ENCODE data around the gene RASGRF1.

DNA sequence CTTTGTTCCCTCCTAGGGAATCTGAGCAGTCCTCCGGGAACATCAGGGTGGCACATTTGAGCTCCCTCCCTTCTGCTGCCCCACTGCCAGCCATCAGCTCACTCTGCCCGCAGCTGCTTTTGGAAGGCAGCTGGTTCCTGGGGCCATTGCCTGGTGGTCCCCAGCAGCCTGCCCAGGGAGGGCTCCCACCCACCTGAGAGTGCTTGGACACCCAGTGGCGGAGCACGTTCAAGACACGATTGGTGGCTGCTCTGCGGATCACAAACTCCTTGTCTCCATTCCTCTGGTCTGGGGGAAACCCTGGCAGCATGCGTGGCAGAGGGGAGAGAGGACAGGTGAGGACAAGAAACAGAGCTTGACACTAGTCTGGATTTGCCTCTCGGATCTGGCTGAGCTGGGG lies 92.1 kb downstream of the RASGRF1 start:
- TF ChIP-seq, protein P1, sequence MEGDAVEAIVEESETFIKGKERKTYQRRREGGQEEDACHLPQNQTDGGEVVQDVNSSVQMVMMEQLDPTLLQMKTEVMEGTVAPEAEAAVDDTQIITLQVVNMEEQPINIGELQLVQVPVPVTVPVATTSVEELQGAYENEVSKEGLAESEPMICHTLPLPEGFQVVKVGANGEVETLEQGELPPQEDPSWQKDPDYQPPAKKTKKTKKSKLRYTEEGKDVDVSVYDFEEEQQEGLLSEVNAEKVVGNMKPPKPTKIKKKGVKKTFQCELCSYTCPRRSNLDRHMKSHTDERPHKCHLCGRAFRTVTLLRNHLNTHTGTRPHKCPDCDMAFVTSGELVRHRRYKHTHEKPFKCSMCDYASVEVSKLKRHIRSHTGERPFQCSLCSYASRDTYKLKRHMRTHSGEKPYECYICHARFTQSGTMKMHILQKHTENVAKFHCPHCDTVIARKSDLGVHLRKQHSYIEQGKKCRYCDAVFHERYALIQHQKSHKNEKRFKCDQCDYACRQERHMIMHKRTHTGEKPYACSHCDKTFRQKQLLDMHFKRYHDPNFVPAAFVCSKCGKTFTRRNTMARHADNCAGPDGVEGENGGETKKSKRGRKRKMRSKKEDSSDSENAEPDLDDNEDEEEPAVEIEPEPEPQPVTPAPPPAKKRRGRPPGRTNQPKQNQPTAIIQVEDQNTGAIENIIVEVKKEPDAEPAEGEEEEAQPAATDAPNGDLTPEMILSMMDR (conservative IDR thresholded peaks at IDR 0.05 in 1 of 2, IDR thresholded peaks at IDR 0.05 in 1 of 2; ENCODE audit: low read depth in 1 of 2, low read length in 2 of 2) = no peak
- TF ChIP-seq EZH2 (IDR thresholded peaks at IDR 0.05; ENCODE audit: low read length, missing control alignments) = no peak
